ENCODE results near the gene TRAF7.

- no peak for TF ChIP-seq TAF1 (IDR thresholded peaks at IDR 0.05; ENCODE audit: borderline replicate concordance, insufficient read depth, low read length)
- no peak for TF ChIP-seq POLR2AphosphoS5 (IDR thresholded peaks at IDR 0.05; ENCODE audit: low read depth, low read length)
- no peak for TF ChIP-seq SIN3A (IDR thresholded peaks at IDR 0.05; ENCODE audit: borderline replicate concordance, insufficient read depth, low read length)
- no peak for TF ChIP-seq REST (IDR thresholded peaks at IDR 0.05; ENCODE audit: insufficient read depth in 1 of 2, low read depth in 2 of 2, low read length in 2 of 2)
Measured at GRCh38 chr16:2159175-2159838, 3.7 kb downstream of the TRAF7 start.

All from PFSK-1 (cell line).